GM13976 (cell line): ENCODE measurements around the gene SNX33.
"Not testable (repeated sequence)": the region's sequence is repeated elsewhere in the genome, so short reads cannot be mapped to it uniquely, and the experiment has no call there.

Source experiments
- DNase-seq: peaks from one replicate; pipeline ENCODE4 v3.0.0; 2012; ENCODE audit warnings: low spot score
- in situ Hi-C: fragments of 300-500 bp; cut with MboI; formaldehyde crosslinking; loops from one replicate; pipeline ENCODE4 v1.12.0; 2022; ENCODE audit warnings: low sequenced_read_pairs, mixed read lengths, inconsistent platforms; ENCODE audit not compliant: unreplicated experiment
- TF ChIP-seq, protein P1 (sequence below): IDR thresholded peaks from 2 replicates; pipeline ENCODE4 v1.5.1; 2012; ENCODE audit warnings: borderline replicate concordance, mild to moderate bottlenecking; ENCODE audit not compliant: insufficient read depth; ENCODE audit errors: extremely low read depth, missing control alignments, control extremely low read depth

SNX33 gene

DNA sequence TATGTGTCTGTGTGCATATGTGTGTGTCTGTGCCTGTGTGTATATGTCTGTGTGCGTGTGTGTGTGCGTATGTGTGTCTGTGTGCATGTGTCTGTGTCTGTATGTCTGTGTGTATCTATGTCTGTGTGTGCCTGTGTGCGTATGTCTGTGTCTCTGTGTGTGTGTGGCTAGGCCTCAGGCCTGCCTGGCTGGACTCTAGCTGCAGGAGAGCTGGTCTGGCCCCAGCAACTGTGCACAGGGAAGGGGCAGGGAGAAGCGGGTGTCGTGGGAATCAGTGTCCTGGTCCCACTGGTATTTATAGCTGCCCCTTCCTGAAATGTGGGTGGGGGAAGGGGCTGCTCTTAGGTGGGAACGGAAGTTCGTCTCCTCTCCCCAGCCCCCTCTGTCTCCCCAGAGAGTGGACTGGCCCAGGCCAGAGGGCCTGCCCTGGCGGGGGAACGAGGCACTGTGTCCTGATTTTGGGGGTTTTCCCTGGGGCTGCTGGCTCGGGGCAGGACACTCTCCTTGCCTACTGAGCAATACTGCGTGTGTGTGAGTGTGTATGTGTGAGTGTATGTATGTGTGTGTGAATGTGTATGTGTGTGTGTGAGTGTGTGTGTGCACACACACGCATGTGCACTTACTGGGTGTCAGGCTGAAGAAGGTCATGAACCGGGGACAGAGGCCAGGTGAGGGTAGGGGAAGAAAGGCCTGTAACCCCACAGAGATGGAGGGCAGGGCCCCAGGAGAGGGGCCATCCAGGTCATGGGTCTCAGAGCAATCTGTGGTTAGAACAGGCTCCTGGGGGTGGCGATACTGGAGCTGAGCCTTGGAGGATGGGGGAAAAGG lies 58.4 kb downstream of the SNX33 start:
- no peak for DNase-seq
- in situ Hi-C loops, result no loop called here
- TF ChIP-seq, protein P1, sequence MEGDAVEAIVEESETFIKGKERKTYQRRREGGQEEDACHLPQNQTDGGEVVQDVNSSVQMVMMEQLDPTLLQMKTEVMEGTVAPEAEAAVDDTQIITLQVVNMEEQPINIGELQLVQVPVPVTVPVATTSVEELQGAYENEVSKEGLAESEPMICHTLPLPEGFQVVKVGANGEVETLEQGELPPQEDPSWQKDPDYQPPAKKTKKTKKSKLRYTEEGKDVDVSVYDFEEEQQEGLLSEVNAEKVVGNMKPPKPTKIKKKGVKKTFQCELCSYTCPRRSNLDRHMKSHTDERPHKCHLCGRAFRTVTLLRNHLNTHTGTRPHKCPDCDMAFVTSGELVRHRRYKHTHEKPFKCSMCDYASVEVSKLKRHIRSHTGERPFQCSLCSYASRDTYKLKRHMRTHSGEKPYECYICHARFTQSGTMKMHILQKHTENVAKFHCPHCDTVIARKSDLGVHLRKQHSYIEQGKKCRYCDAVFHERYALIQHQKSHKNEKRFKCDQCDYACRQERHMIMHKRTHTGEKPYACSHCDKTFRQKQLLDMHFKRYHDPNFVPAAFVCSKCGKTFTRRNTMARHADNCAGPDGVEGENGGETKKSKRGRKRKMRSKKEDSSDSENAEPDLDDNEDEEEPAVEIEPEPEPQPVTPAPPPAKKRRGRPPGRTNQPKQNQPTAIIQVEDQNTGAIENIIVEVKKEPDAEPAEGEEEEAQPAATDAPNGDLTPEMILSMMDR, result no peak

DNA sequence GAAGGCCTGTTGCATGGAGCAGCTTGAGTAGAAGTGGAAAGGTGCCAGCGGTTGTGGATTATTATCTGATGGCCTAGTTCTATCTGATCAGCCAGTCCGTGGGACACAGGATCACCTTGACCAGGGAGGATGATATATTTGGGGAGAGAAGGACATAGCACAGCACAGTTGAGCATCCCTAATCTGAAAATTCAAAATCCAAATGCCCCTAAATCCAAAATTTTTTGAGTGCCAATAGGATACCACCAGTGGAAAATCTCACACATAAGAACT lies 58.9 kb downstream of the SNX33 start:
- TF ChIP-seq, protein P1, result no peak
- in situ Hi-C loops, result no loop called here
- no peak for DNase-seq

DNA sequence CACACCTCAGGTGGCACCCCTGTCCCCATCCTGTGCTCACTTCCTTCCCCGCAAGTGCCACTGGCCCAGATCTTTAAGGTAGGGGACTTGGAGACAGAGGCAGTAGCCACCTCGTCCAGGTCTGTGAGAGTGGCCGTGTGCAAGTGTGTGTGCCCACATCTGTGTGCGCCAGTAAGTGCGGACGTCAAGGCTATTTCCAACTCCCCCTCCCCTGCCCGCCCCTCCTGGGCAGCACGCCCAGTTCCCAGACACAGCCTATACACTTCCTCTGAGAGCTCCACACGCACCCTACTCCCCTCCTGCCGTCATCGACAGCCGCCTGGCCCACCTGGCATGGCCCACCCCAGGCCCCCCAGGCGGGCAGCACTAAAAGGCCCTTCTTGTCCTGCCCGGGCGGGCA lies 61.7 kb downstream of the SNX33 start:
- in situ Hi-C loops, result not testable (repeated sequence)

DNA sequence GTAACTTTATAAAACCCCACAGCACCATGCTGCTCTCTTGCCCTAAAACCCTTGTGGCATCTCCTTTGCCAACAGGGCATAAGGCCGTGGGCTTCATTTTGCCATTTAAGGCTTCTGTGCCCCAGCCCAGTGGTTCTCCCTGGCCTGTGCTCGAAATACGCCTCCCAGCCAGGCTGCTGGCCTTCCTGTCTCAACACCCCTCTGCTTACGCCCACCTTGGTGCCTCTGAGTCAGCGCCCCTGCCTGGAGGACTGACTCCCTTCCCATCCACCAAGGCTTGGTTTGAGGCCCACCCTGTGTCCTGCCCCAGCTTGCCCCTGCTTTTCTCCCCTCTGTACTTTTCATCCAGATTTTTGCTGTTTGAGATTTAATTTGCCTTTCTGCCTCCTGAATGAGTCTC lies 63.2 kb downstream of the SNX33 start:
- in situ Hi-C loops, DNase-seq: not testable (repeated sequence)

More for the DNA sequence above, 61.7 kb downstream of the SNX33 start:
- not testable (repeated sequence) for DNase-seq

DNA sequence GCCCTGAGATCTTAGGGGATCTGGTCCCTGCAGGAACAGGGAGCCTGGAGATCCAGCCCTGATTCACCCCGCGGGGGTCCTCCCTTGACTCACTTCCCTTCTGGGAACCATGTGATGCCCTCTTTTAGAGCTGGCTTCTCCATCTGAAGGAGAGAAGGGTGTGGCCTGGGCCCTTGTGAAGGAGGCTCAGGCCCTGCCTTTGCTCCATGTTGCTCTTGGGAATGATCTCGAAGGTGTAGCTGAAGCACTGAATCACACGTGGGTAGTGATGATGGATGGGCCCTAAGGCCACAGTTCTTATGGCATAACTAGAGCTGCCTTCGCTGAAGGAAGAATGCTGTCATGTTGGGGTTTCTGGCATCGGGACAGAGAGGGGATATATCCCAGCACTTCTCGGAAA lies 63.8 kb downstream of the SNX33 start:
- in situ Hi-C loops, DNase-seq: not testable (repeated sequence)
